ENCODE data around the gene SH3BP4. TPM values are rescaled to one million over a fixed set of nuclear protein-coding genes. Genes with fewer than 3 reads are reported as not detected.
"Not testable (repeated sequence)": the region's sequence is repeated elsewhere in the genome, so short reads cannot be mapped to it uniquely, and the experiment has no call there.

Gene SH3BP4
- total RNA-seq, 4 donors from 2014 or later, result 29.1 to 57.8 (median 42.6) TPM

GRCh38 chr2:235056768-235057167 is 105.0 kb downstream of the SH3BP4 start:
- WGBS, 2 donors, result 95 to 99% methylated on average over 6 of the region's 6 CpGs
- H3K4me3 ChIP-seq (ENCODE audit: low read depth, poor library complexity, severe bottlenecking), result no peak overlapping the region
- no peak for TF ChIP-seq POLR2A (IDR thresholded peaks at IDR 0.05)
- no peak for TF ChIP-seq CTCF (IDR thresholded peaks at IDR 0.05)
- intact Hi-C loops (cut with DNase I; ENCODE audit: low total_unique reads), result no loop called here
- DNase-seq (ENCODE audit: low spot score in 2 of 2), result no peak

- 94 to 100% methylated on average over 1 to 2 of the region's 3 CpGs for WGBS, 2 donors
- intact Hi-C loops (cut with DNase I; ENCODE audit: low total_unique reads), result not testable (repeated sequence)
These were observed 105.8 kb downstream of the SH3BP4 start for GRCh38 chr2:235057616-235058015.

GRCh38 chr2:235059161-235059560 is 107.3 kb downstream of the SH3BP4 start:
- DNase-seq (ENCODE audit: low spot score in 2 of 2), result no peak
- intact Hi-C loops (cut with DNase I; ENCODE audit: low total_unique reads), result no loop called here
- WGBS, 2 donors, result 93 to 96% methylated on average over 1 of the region's 1 CpG
- no peak overlapping the region for H3K4me3 ChIP-seq (ENCODE audit: low read depth, poor library complexity, severe bottlenecking)
- TF ChIP-seq POLR2A (IDR thresholded peaks at IDR 0.05), result no peak
- TF ChIP-seq CTCF (IDR thresholded peaks at IDR 0.05), result no peak

More at GRCh38 chr2:235057616-235058015, 105.8 kb downstream of the SH3BP4 start:
- DNase-seq (ENCODE audit: low spot score in 2 of 2); H3K4me3 ChIP-seq (ENCODE audit: low read depth, poor library complexity, severe bottlenecking): not testable (repeated sequence)

GRCh38 chr2:235061656-235062055 is 109.8 kb downstream of the SH3BP4 start:
- intact Hi-C loops (cut with DNase I; ENCODE audit: low total_unique reads), result no loop called here
- DNase-seq (ENCODE audit: low spot score in 2 of 2), result peak in 1 of 2 donors; percentile 68
- WGBS, 2 donors, result 97 to 98% methylated on average over 10 of the region's 10 CpGs
- no peak overlapping the region for H3K4me3 ChIP-seq (ENCODE audit: low read depth, poor library complexity, severe bottlenecking)
- TF ChIP-seq CTCF (IDR thresholded peaks at IDR 0.05), result no peak

GRCh38 chr2:235063471-235063961 is 111.7 kb downstream of the SH3BP4 start:
- intact Hi-C loops (cut with DNase I; ENCODE audit: low total_unique reads), result no loop called here
- WGBS, 2 donors, result 67 to 73% methylated on average over 17 of the region's 17 CpGs
- DNase-seq (ENCODE audit: low spot score in 2 of 2), result peak in 1 of 2 donors; percentile 81
- TF ChIP-seq POLR2A (IDR thresholded peaks at IDR 0.05) (no peak), CTCF (IDR thresholded peaks at IDR 0.05) (no peak)
- H3K4me3 ChIP-seq (ENCODE audit: low read depth, poor library complexity, severe bottlenecking), result no peak overlapping the region

- WGBS, 2 donors, result 64 to 68% methylated on average over 7 of the region's 7 CpGs
- intact Hi-C loops (cut with DNase I; ENCODE audit: low total_unique reads), result no loop called here
- H3K4me3 ChIP-seq (ENCODE audit: low read depth, poor library complexity, severe bottlenecking), result no peak overlapping the region
- peak in 1 of 2 donors; percentile 28 for DNase-seq (ENCODE audit: low spot score in 2 of 2)
- TF ChIP-seq POLR2A (IDR thresholded peaks at IDR 0.05) (no peak), CTCF (IDR thresholded peaks at IDR 0.05) (no peak)
These were observed 113.2 kb downstream of the SH3BP4 start for GRCh38 chr2:235064976-235065375.
